Measurements from ENCODE around the gene IFNL1. TPM values are rescaled to one million over a fixed set of nuclear protein-coding genes. Genes with fewer than 3 reads are reported as not detected.

IFNL1 gene
- not detected in 2 replicates for total RNA-seq (2014; rRNA removed; shearing (Covaris generic))
- total RNA-seq (2022): not detected in 2 replicates
- Bru-seq, nascent RNA: not detected
- not detected for BruChase-seq, experiment 1, labeled RNA remaining after a 6-hour chase
- not detected for BruChase-seq, experiment 2, labeled RNA remaining after a 2-hour chase
- long read RNA-seq: 0 reads

GRCh38 chr19:39296055-39296645 is at the start of gene IFNL1:
Gene IFNL1, plus strand, starts transcription at chr19:39296407. Its CDS starts 15 bp downstream, at chr19:39296422.
- POLR2A ChIA-PET: no interaction called here
- no TSS peak for BruUV-seq (replicated peaks)
- no peaks in the 10 kb centered on the region for H3K4me1 ChIP-seq (ENCODE audit: insufficient read depth, low read length, poor library complexity, severe bottlenecking)
- no peak within 1 kb of the TSS for H3K4me3 ChIP-seq (ENCODE audit: low read depth, low read length, poor library complexity, severe bottlenecking)
- no peaks in the 10 kb centered on the region for H3K9me2 ChIP-seq (ENCODE audit: insufficient read depth, low read length)
- no peak within 1 kb of the TSS for H2AFZ ChIP-seq (ENCODE audit: low read length)
- H3K79me2 ChIP-seq (ENCODE audit: insufficient read depth, low read depth, low read length): no peaks in the 10 kb centered on the region
- no peaks in the 10 kb centered on the region for H4K20me1 ChIP-seq (ENCODE audit: insufficient read depth, low read length)
- intact Hi-C loops (cut with micrococcal nuclease; ENCODE audit: unreplicated experiment): no loop called here
- no peak for TF ChIP-seq EZH2phosphoT487 (IDR thresholded peaks at IDR 0.05; ENCODE audit: borderline replicate concordance, low read depth, low read length)
- TF ChIP-seq CTCF (conservative IDR thresholded peaks at IDR 0.05; ENCODE audit: low read length): no peak
- no peak for DNase-seq (ENCODE audit: low spot score)
- CTCF ChIA-PET (ENCODE audit: unreplicated experiment): interaction anchor here (0.6 kb wide), 1 partner anchor 329 kb away, joined by 4 read pairs; no protein-coding TSS in a partner anchor
- no peaks in the 10 kb centered on the region for H3K36me3 ChIP-seq (ENCODE audit: insufficient read depth, low read length)
- H3K27ac ChIP-seq (ENCODE audit: low read depth, low read length, poor library complexity, severe bottlenecking): no peak within 1 kb of the TSS
- H3K9me3 ChIP-seq (ENCODE audit: low read length): no peaks in the 10 kb centered on the region
- no peak within 1 kb of the TSS for H3K4me2 ChIP-seq (ENCODE audit: low read length)

- Histone ChIP-seq H3K9me2 (ENCODE audit: insufficient read depth, low read length) (no peaks in the 10 kb centered on the region), H3K4me2 (ENCODE audit: low read length) (no peak overlapping the region), H3K9me3 (ENCODE audit: low read length) (no peaks in the 10 kb centered on the region), H4K20me1 (ENCODE audit: insufficient read depth, low read length) (no peaks in the 10 kb centered on the region), H2AFZ (ENCODE audit: low read length) (no peak overlapping the region), H3K27ac (ENCODE audit: low read depth, low read length, poor library complexity, severe bottlenecking) (no peak overlapping the region), H3K36me3 (ENCODE audit: insufficient read depth, low read length) (no peaks in the 10 kb centered on the region), H3K79me2 (ENCODE audit: insufficient read depth, low read depth, low read length) (no peaks in the 10 kb centered on the region), H3K4me3 (ENCODE audit: low read depth, low read length, poor library complexity, severe bottlenecking) (no peak overlapping the region), H3K4me1 (ENCODE audit: insufficient read depth, low read length, poor library complexity, severe bottlenecking) (no peaks in the 10 kb centered on the region)
- POLR2A ChIA-PET: no interaction called here
- intact Hi-C loops (cut with micrococcal nuclease; ENCODE audit: unreplicated experiment): no loop called here
- CTCF ChIA-PET (ENCODE audit: unreplicated experiment): interaction anchor here (0.6 kb wide), 1 partner anchor 848 kb away, joined by 4 read pairs; no protein-coding TSS in a partner anchor
- TF ChIP-seq EZH2phosphoT487 (IDR thresholded peaks at IDR 0.05; ENCODE audit: borderline replicate concordance, low read depth, low read length): no peak
- TF ChIP-seq CTCF (conservative IDR thresholded peaks at IDR 0.05; ENCODE audit: low read length): no peak
- DNase-seq (ENCODE audit: low spot score): no peak
- BruUV-seq (replicated peaks): no TSS peak
Measured at GRCh38 chr19:39246951-39247669, 49.1 kb upstream of the IFNL1 start.
